HS-5 (cell line): ENCODE results near the gene NIP7.
"Not testable (repeated sequence)": the region's sequence is repeated elsewhere in the genome, so short reads cannot be mapped to it uniquely, and the experiment has no call there.

Source experiments
- DNase-seq: peaks from one replicate; pipeline ENCODE4 v3.0.0-alpha.2; 2012; ENCODE audit warnings: low read depth

NIP7 gene

DNA sequence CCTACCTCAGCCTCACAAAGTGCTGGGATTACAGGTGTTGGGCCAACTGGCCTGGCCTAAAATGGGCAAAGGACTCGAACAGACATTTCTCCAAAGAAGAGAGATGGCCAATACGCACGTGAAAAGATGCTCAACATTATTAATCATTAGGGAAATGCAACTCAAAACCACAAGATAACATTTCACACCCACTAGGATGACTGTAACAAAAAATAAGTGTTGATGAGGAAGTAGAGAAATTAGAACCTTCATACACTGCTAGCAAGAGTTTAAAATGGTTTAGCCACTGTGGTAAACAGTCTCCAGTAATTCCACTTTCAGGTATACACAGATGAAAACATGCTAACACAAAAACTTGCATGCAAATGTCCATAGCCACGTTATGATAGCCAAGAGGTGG is 6.4 kb downstream of the NIP7 start:
- no peak for DNase-seq

DNA sequence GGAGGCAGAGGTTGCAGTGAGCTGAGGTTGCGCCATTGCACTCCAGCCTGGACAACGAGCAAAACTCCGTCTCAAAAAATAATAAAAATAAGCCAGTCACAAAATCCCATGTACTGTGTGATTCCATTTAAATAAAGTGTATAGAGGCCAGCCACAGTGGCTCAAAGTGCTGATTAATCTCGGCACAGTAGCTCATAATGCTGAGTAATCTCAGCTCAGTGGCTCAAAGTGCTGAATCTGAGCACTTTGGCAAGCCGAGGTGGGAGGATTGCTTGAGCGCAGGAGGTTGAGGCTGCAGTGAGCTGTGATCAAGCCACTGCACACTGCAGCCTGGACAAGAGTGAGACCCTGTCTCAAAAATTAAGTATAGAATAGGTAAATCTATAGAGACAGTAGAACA is 7.1 kb downstream of the NIP7 start:
- no peak for DNase-seq

GRCh38 chr16:69348222-69348621 is 8.7 kb downstream of the NIP7 start:
- no peak for DNase-seq

DNA sequence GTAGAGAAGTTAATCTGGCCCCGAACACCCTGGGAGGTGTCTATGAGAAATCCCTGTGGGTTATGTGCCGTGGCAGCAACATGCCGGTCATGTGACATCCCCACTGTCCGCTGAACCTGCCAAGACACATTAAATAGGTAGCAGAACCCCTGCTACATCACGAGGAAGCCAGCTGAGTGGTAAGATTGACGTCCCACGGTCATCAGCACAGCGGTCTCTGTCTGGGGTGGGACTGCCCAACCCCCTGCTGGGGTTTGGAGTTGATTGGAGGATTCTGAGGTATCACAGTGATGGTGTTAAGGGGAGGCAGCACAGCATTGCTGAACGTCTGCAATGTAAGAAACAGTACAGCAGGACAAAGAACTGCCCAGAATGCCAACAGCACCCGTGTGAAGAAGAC is 10.0 kb downstream of the NIP7 start:
- no peak for DNase-seq

- DNase-seq, result no peak
Measured at GRCh38 chr16:69350536-69351133, 11.1 kb downstream of the NIP7 start.

DNA sequence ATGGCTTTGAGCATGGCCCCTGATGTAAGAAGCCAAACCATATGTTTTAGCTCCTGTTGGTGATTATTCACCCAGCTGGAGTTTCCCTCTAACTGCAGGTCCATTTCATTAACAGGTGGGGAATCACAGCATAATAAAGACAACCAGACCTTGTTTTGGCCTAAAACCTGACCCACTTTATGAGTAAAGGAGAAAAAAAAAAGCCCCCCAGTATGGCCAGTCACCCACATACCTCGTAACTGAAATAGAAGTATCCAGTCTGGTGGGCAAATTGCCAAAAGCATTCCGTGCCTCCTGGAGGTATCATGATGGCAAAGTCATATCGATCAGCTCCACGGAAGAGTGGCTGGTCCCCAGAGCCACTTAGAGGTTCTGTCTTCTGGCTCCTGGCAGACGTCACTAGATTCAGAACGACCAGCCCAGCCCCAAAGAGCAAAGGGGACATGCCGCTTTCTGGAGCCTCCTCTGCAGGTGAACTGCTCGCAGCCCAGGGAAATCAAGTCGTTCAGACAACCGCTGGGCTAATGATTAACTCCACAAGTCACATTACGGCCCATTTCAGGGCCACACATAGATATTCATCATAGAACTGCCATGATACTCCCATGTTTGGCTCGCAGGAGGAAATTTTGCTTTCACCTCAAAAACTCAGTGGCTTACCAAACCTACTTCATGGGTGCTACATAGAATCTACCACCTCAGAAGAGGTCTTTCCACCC is 11.9 kb downstream of the NIP7 start, which contains the start of gene TMED6:
TMED6 (minus strand) TSS at position 478 of the 719 bp plus-strand sequence; CDS start at position 445, 33 bp downstream.
- DNase-seq, result no peak

DNA sequence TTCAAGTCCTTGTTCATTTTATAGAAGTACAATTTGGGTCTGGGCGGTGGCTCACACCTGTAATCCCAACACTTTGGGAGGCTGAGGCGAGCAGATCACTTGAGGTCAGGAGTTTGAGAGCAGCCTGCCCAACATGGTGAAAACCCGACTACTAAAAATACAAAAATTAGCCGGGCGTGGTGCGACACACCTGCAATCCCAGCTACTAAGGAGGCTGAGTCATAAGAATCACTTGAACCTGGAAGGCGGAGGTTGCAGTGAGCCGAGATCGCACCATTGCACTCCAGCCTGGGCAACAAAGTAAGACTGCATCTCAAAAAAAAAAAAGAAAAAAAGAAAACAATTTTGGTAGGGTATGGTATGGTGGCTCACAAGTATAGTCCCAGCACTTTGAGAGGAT is 20.5 kb downstream of the NIP7 start:
- DNase-seq, result not testable (repeated sequence)

DNA sequence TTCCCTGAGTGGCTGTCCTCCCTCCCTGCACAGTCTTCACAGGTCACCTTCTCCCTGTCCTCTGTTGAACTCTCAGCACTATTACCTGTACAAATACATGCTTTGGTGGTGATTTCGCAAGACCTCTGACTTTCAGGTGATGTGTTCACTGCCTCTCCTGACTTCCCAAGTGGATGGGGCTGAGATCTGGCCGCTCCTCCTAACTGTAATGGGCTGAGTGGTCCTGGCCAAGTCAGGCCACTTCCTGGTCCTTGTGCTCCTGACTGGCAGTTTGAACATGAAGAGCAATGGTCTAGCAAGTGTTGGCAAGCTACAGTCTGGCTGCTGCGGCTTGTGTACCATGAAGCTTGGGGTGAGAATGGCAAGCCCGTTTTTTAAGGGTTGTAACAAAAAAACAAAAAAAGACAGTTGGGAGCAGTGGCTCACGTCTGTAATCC is 23.7 kb downstream of the NIP7 start:
- no peak for DNase-seq

DNA sequence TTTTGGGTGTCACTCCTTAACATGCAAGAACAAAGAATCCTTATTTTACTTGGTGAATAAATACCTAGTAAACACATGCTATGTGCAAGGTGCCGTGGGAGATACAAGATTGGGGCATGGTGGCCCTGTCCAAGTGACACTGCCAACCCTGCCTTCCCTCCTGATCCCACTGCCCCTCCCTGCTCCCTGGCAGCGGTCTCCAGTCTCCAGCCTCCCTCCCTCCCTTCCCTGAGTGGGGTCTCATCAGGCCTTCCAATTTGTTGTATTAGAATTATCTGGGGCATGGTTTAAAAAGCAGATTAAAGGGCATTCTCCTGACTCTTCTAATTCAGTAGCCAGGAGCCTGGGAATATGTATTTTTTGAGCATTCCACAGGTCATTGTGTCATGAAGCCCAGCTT is 24.5 kb downstream of the NIP7 start:
- no peak for DNase-seq

DNA sequence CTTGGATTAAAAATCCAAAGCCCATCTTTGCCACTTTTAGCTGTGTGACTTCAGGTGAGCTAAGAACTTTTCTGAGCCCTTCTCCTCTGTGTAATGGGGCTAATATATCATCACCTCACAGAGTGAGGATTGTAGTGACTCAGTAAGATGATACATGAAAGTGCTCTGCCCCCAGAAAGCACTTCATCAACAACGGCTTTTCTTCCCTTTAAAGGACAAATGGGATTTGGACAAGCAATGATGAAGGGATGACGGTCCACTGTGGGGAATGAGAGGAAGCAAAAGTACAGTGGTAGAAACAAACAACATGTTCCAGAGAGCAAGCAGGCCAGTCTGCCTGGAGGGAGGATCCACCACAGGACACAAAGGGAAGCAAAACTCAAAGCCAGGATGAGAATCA is 26.3 kb downstream of the NIP7 start:
- no peak for DNase-seq

GRCh38 chr16:69366431-69366830 is 26.9 kb downstream of the NIP7 start:
- no peak for DNase-seq

GRCh38 chr16:69367980-69368379 is 28.4 kb downstream of the NIP7 start:
- no peak for DNase-seq

DNA sequence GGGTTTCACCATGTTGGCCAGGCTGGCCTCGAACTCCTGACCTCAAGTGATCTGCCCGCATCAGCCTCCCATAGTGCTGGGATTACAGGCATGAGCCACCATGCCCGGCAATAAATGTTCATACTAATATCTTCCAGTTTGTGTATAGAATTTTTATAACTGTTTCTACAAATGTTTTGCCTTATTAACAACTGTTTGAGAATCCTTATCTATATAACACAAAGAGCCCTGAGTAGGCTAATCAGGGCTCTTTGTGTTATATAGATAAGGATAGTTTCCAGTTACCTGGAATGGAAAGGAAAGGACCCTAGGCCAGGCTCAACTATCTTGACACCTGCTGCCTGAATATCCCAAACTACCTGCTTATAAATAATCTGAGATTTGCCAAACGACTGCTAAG is 29.3 kb downstream of the NIP7 start:
- DNase-seq, result no peak

DNA sequence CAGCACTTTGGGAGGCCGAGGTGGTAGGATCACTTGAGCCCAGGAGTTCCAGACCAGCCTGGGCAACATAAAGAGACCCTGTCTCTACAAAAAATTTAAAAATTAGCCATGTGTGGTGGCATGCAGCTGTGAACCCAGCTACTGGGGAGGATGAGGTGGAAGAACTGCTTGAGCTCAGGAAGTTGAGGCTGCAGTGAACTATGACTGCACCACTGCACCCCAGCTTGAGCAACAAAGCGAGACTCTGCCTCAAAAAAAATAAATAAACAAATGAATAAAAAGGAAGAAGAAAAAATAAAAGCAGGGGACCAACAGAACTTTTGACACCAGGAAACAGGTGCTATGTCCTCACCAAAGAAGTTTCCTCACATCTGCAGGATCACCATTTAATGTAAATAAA is 32.0 kb downstream of the NIP7 start:
- no peak for DNase-seq

DNA sequence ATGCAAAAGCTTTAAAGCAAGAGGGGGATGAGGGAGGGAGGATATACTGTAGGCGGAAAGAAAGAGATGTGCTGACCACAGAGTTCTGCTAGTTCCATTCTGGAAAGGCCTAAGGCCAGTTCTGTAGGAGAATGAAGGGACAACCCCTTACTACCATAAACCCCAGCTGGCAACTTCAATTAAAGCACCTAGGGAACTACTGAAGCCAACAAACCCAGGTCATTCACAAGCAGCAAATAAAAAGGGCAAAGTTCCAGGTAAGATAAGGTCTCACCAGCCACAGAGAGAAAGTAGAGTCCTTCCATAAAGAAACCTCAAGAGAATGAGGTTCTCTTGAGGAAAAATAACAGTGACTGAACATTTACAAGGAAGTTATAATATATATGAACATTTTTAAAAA is 33.4 kb downstream of the NIP7 start:
- DNase-seq, result no peak

DNA sequence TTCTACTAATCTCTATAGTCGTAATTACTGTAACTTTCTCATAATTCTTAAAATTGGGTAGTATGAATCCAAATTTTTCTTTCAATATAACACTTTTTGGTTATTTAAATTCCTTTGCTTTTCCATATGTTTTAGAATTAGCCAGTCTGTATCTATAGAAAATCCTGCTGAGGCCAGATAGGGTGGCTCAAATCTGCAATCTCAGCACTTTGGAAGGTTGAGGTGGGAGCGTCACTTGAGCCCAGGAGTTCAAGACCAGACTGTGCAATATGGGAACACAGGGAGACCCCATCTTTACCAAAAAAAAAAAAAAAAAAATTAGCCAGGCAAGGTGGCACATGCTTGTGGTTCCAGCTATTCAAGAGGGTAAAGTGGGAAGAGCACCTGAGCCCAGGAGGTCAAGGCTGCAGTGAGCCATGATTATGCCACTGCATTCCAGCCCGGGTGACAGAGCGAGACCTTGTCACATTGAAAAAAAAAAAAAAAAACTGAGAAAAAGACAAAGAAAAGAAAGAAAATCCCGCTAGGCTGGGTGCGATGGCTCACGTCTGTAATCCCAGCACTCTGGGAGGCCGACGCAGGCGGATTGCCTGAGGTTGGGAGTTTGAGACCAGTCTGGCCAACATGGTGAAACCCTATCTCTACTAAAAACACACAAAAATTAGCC is 37.0 kb downstream of the NIP7 start:
- no peak for DNase-seq

DNA sequence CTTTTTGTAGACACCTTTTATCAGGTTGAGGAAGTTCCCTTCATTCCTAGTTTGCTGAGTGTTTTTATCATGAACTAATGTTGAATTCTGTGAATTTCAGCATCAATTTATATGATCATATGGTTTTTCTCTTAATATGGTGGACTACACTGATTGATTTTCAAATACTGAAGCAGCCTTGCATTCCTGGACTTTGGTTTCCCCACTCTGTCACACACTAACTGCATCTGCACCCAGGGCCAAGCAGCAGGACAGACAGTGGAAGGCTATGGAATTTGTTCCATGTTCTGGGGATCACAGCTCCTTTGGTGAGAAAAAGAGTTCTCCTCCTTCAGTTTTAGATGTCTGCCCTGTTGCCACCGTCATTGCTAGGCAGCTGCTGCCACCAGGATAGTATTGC is 38.5 kb downstream of the NIP7 start:
- no peak for DNase-seq

DNA sequence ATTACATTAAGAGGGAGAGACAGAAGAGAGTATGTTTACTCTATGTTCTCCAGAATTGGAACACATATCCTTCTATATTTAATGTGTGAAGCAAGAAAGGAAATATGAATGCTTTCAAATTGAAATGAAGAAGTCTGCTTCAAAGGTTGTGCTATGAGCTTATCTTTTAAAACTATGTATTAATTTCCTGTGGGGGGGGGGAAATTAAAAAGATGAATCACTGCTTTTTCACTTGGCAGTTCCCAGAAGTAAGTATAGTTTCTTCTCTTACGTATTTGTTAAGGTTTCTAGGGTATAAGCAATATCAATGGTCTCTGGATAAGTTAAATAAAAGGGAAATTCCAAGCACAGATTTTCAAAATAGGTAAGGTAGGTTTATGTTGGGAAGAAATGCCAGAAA is 39.2 kb downstream of the NIP7 start:
- no peak for DNase-seq

DNA sequence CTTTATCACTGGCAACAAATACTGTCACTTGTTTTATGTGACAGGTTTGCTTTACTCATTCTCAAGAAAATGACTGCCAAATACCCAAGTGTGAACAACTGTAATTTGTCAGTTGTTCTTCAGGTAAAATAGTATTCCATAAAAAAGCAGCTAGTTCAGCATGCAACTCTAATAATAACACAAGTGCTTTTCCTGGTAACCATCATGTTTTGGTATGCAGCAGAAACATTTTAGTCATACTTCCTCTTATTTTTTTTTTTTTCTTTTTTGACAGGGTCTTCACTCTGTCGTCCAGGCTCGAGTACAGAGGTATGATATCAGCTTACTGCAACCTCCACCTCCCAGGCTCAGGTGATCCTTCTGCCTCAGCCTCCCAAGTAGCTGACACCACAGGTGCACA is 41.7 kb downstream of the NIP7 start:
- no peak for DNase-seq

DNA sequence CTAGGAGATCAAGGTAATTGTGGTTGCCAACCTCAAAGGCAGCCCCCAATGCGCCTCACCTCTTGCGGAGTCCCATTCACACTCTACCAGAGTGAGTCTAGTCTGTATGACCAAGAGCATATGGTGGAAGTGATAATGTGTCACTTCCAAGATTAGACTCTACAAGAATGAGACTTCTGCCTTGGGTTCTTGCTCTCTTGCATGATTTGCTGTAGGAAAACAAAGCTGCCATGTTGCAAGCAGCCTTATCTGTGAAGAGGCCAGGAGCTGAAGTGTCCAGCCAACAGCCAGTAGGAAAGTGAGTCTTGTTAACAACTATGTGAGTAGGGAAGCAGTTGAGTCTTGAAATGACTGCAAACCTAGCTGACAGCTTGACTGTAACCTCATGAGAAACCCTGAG is 42.8 kb downstream of the NIP7 start:
- DNase-seq, result no peak

- no peak for DNase-seq
Measured at GRCh38 chr16:69384974-69385373, 45.4 kb downstream of the NIP7 start.

- DNase-seq, result no peak
Measured at GRCh38 chr16:69386596-69386995, 47.0 kb downstream of the NIP7 start.
